NCI-H2196 treated with DMSO at 0.1 percent for 48 hours (cell line): ENCODE data around the gene DPYSL3.
A peak's percentile ranks its signal among the peaks of the same experiment; 100 is the strongest.

Experiments
- DNase-seq: peaks from one replicate; lab custom pipeline; 2025; ENCODE audit not compliant: unreplicated experiment; lab: John Stamatoyannopoulos, UW

DPYSL3 gene

DNA sequence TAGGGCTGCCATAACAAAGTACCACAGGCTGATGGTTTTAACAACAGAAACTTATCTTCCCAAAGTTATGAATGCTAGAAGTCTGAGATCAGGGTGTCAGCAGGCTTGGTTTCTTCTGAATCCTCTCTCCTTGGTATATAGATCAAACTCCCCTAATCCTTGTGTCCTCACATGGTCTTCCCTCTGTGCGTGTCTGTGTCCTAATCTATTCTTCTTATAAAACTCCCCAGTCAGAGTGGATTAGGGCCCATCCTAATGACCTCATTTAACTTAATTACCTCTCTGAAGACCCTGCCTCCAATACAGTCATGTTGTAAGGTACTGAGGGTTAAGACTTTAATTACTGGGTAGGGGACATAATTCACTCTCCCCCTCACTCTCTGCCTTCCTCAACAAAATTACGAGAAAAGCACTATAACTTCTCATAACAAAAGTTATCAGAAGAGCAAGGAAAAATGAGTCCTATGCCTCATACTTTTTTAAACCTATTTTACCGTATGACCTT lies 68.6 kb downstream of the DPYSL3 start:
- no peak for DNase-seq

DNA sequence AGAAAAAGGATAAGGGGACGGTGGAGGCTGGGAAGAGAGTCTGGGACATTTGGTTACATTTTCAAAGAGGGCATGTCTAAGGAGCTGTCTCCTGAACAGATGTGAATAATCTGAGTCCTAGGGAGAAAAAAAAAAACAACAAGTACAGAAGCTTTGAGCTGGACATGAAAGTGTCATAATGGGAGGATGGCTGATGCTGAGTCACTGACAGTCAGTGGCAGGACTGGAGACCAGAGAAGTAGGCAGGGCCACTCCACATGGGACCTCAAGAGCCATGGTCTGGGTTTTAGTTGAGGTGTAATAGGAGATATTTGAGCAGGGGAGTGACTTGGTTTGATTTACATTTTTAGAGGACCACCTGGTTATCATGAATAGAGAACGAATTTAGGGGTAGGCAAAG lies 70.6 kb downstream of the DPYSL3 start:
- DNase-seq = no peak

DNA sequence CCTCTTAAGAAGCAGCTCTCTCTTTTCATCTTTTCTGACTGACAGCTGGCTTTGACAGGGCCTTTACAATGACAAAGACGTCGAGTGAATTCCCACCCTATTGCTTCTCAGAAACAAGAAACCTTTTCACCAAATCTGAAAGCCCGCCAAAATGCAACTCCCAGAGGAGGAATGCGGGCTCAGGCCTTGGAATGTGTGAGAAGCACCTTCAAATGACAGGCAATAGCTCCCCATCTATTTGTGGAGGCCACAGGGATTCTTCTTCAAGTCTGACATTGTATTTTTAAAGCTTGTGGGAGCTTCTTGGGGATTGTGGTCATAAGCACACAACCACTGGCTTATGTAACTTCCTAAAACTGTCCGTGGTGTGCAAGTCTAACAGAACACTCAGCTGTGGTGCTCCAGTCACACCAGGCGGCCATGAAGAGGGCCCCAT lies 72.7 kb downstream of the DPYSL3 start:
- DNase-seq = no peak

DNA sequence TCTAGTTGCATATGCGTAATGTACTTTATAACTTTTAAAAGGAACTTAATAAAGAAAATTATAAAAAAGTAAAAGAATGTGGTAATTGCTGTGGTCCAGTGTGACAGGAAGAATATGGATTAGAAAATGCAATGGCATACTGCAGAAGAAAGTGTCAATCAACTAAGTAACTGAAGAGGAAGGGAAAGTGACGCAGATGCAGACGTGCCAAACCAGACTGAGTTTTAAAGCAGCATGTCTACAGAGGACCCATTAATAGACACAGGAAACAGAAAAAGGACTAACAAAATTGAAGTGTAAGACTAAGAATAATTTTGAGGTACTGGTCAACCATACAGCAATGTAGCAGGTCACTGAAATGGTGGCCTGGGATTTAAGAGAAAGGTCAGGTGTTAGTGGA lies 73.3 kb downstream of the DPYSL3 start:
- DNase-seq = no peak

DNA sequence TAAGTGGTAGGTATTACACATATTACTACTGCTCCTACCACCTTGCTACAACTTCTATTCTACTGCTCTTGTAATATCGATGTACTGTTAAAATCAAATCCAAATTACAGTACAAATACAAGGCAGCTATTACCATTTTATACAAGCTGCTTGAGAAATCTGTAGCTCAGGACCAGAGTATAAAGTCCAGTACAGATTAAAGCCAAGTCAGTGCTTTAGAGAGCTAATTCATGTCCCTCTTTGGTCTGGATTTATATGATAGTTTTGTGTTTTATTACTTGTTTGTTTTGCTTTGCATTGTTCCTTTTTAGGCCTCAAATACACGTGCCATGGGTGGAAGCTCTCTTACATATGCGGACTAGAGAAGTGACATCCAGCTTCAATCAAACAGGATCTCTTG lies 75.8 kb downstream of the DPYSL3 start:
- no peak for DNase-seq

DNA sequence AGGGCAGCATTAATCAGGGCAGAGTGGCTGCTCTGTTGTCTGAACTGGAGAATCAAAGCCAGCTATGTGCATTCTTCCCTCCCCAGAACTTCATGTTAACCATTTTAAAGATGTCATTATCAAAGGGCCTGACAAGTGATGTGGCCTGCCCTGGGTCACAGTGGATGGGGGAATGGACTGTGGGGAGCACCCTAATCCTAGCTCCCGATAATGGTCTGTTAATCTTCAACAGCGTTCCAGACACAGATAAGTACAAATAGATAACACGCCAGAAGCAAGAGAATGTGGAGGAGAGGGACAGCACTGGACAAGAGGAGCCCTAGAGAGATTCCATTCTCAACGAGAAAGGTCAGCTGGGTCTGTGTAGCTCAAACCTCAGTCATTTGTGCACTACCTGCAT lies 77.5 kb downstream of the DPYSL3 start:
- DNase-seq = no peak

DNA sequence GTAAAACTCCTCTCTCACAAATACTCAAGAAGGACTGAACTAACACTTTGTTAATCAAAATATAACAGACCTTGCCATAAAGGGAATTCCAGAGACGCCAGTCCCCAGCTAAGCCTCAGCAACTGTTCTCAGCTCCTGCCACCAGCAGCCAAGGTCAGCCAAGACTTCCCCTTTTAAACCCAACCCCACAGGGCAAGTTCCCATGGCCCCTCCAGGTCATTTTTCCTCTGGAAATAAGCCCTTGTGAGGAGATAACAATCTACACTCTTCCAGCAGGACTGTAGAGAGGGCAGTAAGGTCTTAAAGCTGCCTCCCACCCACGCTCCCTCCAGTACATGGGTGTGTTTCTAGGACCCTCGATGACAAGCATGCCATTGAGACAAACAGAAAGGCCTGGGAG lies 78.3 kb downstream of the DPYSL3 start:
- no peak for DNase-seq

DNA sequence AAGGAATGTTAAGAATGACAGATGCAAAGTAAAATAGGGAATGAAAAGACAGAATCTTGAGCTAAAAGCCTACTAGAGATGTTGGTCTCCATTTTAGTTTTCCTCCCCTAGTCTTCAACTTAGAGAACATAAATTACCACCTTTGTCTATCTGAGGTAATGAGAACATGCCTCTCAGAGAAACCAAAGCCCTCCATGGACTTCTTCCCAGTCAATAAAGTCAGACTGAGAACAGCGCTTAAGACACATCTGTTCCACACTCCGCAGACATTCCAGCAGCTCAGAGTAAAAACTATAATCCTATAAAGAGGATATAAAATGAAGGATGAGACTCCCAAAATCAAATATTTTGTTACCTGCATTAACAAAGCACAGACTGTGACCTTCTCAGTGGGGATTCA lies 79.2 kb downstream of the DPYSL3 start:
- DNase-seq = no peak

DNA sequence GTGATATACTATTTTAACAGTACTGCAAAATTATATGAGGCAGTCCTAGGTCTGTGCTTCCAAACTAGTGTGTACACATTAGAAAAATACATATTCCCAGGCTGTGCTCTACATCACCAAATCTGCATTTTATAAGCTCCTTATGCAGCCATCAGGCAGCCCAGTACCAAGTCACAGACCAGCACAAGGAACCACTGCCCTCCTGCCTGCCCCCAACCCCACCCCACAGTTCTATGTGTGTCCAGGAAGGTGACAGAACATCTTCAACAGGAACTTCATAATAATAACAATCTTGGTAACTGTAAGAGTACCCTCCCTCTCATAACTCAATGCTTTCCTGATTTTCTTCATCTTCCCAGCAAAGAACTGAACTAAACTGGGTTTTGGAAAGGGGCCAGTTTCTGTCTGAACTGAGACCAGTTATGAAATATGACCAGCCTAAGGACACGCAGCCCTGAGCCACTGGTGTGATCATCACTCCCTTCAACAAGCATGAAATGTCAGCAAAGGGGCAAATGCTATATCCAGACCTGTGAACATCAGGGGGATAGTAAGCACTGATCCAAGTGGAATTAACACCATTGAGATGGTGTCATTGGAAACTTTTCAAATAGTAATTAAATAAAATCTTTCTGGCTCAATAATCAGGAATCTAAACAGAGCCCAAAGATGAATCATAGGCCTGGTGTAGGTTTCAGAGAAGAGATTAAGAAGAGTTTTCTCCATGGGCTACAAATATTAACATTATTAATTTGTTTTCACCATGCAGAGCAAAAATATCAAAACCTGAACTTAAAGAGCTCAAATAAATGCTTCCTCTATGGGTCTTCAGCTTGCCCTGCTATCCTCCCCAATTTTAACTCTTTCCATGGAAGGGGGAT lies 82.1 kb downstream of the DPYSL3 start:
- no peak for DNase-seq

DNA sequence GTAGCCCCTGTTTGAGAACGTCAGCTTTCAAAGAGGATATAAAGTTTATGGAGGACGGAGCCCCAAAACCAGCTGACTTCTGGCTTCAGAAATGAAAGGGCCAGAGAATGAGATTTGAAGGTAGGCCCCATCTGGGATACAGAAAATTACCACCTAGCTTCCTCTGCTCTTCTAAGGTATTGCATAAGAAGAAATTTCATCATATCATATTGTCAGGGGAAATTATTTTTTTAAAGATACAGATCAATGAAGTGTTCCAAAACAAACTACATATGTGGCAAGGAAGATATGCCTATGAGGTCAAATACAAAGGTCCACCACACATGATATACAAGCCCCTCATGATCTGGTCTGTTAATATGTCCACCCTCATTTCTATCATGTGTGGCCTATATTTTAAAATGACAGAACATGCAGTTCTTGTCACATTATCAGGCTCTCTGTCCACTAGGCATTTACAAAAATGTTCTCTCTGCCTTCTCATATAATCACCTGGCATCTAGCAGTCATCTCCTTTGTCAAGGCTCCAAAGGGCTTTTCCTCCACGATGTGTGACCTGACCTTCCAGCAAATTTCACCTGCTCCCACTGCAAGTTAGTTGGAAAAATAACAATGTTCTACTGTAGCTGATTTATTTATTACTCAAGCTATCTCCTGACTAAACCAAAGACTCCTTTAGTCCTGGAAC lies 83.1 kb downstream of the DPYSL3 start:
- DNase-seq = no peak

DNA sequence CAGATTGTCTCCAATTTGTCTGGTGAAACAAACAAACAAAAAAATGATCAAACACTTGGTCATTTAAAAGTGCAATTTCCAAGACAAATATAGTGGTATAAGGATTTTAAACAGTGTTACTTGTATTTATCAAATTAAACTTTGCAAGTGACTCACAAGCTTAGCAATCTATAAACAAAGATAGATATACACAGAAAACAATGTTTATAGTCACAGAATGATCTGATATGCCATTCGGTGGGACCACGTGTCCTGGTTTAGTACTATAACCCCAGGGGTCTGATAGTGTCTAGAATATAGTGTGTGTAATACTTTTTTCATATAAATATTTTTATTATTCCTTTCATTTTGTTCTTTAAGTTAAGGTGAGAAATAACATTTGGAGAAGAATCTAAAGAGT lies 91.3 kb downstream of the DPYSL3 start:
- no peak for DNase-seq

DNA sequence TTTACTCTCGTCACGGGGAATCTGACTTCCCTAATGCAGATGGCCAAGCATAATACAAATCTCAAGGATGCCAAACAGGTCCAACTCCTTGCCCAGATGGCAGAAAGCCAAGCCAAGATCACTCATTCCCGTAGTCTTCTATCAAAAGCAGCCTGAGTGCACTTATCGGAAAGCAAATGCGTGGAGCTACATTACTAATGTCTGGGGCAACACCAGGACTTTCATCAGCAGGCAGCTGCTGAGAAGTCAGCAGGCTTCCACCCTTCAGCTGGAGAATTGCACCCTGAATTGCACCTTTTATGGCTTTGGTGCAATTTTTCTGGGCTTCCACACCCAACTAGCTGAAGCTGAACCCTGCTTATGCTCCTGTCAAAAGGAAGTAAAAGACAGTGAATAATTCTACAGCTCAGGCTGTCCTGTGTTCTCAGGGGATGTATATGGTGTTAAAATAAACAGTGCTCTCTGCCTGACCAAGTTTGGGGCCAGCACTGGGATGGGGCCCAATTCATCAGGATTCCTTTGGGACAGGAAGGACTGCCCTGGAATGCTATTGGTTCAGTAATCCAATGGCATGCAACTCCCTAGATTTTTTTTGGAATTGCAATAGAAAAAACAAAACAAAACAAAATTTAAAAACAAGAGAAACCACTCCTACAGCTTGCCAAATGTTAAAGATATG lies 92.6 kb downstream of the DPYSL3 start:
- peak; percentile 38 for DNase-seq

DNA sequence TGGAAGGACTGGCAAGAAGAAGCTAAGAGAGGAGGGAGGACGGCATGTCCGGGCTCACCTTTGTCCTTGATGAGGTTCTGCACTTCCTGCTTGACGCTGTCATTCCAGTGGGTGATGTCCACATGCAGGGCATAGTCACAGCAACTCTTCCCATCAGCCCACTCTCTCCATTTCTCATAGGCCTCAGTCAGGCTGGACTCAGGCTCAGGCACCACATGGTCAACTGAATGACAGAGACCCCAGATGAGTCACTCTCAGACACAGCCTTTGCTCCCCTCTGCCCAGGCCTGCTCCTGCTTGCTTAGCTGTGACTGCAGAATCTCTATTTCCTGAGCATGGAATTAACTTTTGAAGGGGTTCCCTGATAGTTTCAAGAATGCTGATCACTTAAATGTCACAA lies 94.2 kb downstream of the DPYSL3 start:
- no peak for DNase-seq

DNA sequence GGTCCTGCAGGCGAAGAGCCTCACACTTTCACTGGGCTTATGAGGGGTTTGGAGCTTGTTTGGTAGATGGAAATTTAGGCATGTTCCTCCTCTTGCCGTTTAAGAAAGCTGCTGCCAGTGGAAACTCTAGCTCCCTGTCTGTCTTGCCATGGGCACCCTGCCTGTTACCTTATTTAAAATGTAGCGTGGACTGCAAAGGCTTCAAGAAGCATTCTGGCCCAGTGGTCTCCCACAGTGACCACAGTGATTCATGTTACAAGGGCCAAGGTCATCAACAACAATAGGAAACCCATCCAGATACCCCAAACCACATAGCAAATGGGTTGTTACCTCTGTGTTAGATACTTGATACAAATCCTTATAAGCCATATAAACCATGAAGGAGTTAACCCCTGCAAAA lies 96.6 kb downstream of the DPYSL3 start:
- no peak for DNase-seq

DNA sequence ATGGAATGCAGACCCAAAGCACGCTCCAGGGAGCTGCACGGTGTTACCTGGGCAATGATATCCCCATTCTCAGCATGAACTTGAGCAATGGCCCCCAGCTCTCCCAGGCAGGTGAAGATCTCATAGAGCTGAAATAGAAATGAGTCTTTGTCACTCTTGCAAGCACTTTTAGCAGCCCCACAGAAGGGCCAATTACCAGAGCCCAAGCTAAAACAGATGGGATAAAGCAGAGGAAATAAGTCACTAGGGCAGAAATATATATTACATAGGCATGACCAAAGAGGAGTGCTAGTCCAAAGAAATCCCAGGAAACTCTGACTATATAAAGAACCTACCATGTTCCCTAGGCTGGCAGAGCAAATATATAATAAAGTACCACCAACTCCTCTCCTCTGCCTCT lies 97.3 kb downstream of the DPYSL3 start:
- no peak for DNase-seq

DNA sequence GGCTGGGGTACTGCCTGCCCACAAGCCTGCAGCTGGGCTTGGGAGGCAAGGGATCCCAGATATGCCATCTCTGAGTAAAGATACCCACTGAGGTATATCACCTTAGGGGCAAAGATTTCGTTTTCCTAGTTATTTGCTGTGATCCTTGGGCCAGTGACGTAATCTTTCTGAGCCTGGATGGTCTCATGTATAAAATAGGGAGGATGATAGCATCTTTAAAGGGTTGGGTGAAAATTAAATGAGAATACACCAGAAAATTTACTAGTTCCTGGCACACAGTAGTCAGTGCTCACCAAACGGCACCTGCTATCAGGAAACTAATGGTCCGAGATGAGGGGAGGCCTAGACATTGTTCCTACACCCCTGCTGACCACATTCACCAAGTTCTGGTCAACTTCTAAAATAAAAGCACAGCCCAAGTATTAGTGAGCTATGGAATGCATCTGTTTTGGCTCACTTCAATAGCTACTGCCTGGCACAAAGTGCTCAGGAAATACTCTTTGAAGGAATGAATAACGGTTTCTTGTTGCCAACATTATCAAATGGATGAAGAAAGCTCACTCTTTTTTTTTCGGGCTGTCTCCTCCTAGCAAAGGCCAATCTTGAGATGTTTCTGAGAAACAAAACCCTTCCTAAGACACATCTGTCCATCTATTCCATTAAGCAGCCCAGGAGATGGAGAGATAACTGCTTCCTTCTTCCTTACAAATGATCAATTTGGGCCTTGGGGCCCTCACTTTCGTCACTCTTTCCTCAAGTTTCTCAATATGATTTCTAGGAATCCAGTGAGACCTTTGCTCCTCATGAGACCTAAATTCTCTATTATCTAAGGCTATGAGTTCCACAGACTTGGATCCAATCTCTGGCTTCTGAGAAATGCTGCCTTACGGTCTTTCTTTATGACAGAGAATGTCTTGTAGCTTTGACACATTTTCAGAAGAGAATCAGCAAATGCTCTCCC lies 98.2 kb downstream of the DPYSL3 start:
- no peak for DNase-seq

DNA sequence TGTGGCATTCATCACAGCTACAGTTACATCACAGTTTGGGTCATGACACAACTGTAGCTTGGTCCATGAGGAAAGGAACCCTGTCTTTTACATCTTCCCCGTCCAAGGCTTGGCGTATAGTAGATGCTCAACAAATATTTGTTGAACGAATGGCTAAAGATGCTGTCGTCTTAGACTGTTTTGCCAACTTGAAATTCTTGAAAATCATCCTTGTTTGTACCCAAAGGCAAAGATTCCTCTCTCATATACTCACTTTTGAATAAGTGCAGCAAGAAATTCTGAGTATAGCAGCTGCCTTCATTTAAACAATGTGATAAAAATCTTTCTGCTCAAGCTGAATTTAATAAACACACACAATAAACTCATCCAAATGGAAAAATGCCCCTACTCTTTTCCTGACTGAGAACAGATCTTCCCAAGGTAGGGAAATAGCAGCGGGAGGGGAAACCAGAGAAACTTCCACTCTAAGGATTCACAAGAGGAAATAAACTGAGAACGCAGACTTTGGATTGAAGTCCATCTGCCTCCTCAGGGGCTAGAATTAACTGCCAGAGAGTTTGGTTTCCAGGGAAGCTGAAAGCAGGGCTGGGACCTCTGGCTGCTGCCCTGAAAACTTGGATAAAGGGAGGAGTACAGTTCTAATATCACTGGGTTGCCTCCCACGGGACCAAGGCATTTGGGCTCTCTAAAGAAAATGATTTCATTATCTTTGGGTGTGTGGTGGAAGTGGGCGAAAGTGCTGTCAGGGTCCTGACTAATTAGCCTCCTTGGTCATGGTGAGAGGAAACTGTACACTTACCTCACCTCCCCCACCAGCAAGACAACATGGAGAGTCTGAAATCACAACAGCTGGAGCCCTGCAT lies 99.1 kb downstream of the DPYSL3 start:
- no peak for DNase-seq

DNA sequence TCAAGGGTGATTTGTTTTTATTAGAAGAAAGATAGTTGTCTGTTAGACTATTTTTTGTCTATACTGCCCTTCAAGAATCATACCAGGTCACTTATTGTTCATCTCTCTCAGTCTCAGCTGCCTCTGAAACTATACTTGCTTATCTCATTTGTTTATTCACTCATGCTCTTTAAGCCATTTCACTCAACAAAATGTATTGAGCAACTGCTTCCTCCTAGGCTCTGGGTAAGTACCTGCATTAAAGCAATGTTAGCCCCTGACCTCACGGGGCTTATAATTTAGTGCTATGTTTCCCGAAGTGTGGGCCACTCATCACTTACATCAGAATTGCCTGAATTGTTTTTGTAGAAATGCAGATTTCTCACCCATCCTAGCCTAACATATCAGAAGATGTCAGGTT lies 100.9 kb downstream of the DPYSL3 start:
- no peak for DNase-seq

DNA sequence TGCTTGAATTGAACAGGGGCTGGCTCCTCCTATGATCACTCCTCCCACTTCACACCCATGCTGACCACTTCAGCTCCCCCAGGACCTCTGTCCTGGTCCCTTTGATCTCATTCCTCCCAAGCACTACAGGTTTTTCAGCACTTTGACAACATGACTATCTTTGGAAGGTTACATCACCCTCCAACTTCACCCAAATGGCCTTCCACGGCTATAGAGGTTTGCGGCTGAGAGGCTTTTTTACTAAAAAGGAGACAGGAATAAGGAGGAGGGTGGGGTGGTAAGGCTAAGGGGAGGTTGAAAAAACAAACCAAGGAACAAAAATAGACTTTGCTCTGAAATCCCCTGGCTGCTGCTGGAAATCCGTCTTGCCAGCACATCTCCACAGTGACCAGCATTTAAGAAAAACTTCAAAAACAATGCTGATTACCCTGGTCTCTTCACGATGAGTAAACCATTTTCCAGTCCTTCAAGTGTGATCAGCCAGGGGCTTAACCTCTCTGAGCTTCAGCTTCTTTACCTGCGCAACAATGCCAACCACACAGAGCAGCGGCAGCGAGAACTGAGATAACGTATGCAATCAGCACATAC lies 102.7 kb downstream of the DPYSL3 start:
- DNase-seq = no peak
